ENCODE data around the gene EEF2KMT.
"Not testable (repeated sequence)": the region's sequence is repeated elsewhere in the genome, so short reads cannot be mapped to it uniquely, and the experiment has no call there.

DNA sequence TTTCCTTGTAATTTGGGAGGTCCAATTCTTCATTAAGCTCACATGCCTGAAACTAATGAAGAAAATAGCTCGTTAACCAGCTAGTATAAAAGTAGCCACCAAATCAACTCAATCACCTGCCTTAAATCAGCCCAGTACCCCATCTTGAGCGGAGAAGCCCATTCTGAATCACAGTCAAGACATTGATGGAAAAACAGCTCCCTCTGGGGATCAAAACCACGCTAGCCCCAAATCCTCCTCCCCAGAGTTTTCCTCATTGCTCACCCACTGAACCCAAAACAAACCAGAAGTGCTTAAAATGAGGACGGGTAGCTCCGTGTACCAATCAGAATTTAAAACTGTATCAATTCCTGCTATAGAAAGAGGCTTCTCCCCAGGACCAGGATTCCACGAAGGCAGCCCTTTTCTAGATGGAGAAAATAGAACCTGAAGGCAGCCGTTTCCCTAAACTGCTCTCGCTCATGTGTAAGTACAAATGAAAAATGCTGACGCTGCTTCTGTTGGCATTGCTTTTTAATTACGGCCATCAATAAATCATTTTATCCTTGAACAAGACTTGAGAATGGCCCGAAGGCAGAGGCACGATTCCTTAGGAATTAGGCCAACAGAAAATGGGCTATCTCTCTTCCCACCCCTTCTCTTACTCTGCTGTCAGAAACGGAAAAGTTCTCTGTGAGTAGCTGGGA is 35.5 kb upstream of the EEF2KMT start:
- TF ChIP-seq, protein P1, sequence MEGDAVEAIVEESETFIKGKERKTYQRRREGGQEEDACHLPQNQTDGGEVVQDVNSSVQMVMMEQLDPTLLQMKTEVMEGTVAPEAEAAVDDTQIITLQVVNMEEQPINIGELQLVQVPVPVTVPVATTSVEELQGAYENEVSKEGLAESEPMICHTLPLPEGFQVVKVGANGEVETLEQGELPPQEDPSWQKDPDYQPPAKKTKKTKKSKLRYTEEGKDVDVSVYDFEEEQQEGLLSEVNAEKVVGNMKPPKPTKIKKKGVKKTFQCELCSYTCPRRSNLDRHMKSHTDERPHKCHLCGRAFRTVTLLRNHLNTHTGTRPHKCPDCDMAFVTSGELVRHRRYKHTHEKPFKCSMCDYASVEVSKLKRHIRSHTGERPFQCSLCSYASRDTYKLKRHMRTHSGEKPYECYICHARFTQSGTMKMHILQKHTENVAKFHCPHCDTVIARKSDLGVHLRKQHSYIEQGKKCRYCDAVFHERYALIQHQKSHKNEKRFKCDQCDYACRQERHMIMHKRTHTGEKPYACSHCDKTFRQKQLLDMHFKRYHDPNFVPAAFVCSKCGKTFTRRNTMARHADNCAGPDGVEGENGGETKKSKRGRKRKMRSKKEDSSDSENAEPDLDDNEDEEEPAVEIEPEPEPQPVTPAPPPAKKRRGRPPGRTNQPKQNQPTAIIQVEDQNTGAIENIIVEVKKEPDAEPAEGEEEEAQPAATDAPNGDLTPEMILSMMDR (conservative IDR thresholded peaks at IDR 0.05; ENCODE audit: low read depth, low read length): not testable (repeated sequence)
- not testable (repeated sequence) for TF ChIP-seq EZH2 (IDR thresholded peaks at IDR 0.05; ENCODE audit: low read length, unreplicated experiment); EZH2phosphoT487 (IDR thresholded peaks at IDR 0.05; ENCODE audit: borderline replicate concordance, low read length)
